Spleen (tissue), 7 donors: ENCODE results near the gene FN1.

ENCODE experiments used
- POLR2A ChIP-seq, 3 donors: fragments of 450-650 bp; IDR thresholded peaks; one replicate each; pipeline ENCODE4 v1.5.1; 2017; ENCODE audit warnings: antibody characterized with exemption in 3 of 3, mild to moderate bottlenecking in 1 of 3
- POLR2AphosphoS5 ChIP-seq, 3 donors: sonication (generic); formaldehyde crosslinking; IDR thresholded peaks; one replicate each; pipeline ENCODE4 v1.5.1; 2017; ENCODE audit warnings: antibody characterized with exemption in 3 of 3
- TF ChIP-seq, protein P1 (sequence below), 11 experiments: fragments of 200-600 bp in 7 of 11; fragments of 450-650 bp in 4 of 11; sonication (generic) in 4 of 11; IDR thresholded peaks in 8 of 11; conservative IDR thresholded peaks in 3 of 11; 1 replicate in 7 of 11; 2 replicates in 4 of 11; pipeline versions ENCODE4 v1.4.0 to v1.8.0; 2016 to 2021; ENCODE audit warnings: antibody characterized with exemption in 11 of 11, inconsistent platforms in 4 of 11, mild to moderate bottlenecking in 1 of 11
- donor health status: DM: no; HTN: no; CAD: no; lungs with moderate emphysema.
- donor health status: DM: no; HTN: no; CAD: no.
- donor health status: DM: no; HTN: no; CAD: no.

DNA sequence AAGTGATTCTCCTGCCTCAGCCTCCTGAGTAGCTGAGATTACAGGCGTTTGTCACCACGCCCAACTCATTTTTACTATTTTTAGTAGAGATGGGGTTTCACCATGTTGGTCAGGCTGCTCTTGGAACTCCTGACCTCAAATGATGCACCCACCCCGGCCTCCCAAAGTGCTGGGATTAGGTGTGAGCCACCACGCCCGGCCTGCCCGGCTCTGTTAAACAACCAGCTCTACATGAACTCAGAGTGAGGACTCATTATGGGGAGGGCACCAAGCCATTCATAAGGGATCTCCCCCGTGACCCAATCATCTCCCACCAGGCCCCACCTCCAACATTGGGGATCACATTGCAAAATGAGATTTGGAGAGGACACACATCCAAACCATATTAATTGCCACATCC, 115.2 kb downstream of the FN1 start:
- TF ChIP-seq POLR2A (IDR thresholded peaks at IDR 0.05): no peak
- TF ChIP-seq, protein P1, sequence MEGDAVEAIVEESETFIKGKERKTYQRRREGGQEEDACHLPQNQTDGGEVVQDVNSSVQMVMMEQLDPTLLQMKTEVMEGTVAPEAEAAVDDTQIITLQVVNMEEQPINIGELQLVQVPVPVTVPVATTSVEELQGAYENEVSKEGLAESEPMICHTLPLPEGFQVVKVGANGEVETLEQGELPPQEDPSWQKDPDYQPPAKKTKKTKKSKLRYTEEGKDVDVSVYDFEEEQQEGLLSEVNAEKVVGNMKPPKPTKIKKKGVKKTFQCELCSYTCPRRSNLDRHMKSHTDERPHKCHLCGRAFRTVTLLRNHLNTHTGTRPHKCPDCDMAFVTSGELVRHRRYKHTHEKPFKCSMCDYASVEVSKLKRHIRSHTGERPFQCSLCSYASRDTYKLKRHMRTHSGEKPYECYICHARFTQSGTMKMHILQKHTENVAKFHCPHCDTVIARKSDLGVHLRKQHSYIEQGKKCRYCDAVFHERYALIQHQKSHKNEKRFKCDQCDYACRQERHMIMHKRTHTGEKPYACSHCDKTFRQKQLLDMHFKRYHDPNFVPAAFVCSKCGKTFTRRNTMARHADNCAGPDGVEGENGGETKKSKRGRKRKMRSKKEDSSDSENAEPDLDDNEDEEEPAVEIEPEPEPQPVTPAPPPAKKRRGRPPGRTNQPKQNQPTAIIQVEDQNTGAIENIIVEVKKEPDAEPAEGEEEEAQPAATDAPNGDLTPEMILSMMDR (IDR thresholded peaks at IDR 0.05 in 8 of 11, conservative IDR thresholded peaks at IDR 0.05 in 3 of 11): no peak
- TF ChIP-seq POLR2AphosphoS5 (IDR thresholded peaks at IDR 0.05): no peak
